Endothelial cell of umbilical vein (primary cell): ENCODE results near the gene IQSEC2. TPM values are rescaled to one million over a fixed set of nuclear protein-coding genes. Genes with fewer than 3 reads are reported as not detected.

ENCODE experiments used
- BruUV-seq: library from RNA; stranded (reverse); fragments of 400-500 nt; replicated peaks from 2 replicates; lab custom pipeline; 2021; lab: Mats Ljungman, UMichigan
- CTCF ChIA-PET: fragments of 300-600, 350-600 bp; sonication (Branson Sonifier 250); formaldehyde crosslinking; loops from one replicate; lab custom pipeline; 2021; ENCODE audit warnings: antibody characterized with exemption, inconsistent platforms; lab: Charles Lee
- POLR2A ChIA-PET: fragments of 300-600, 350-600 bp; sonication (Branson Sonifier 250); formaldehyde crosslinking; loops from one replicate; lab custom pipeline; 2021; ENCODE audit warnings: antibody characterized with exemption, inconsistent platforms; lab: Charles Lee
- DNase-seq: peaks from one replicate; pipeline ENCODE4 v3.0.0-alpha.2; 2011; ENCODE audit warnings: low read depth, low spot score
- FAIRE-seq: peaks from 2 replicates; lab custom pipeline; 2011; peaks lifted over from hg19 to GRCh38; lab: Jason Lieb, UNC
- H2AFZ ChIP-seq: 2 replicates; pipeline ENCODE4 v1.6.0; 2012; ENCODE audit warnings: low read depth, low read length, control low read depth, inconsistent platforms
- H3K27ac ChIP-seq: 2 replicates; pipeline ENCODE4 v1.5.1; 2011; ENCODE audit warnings: low read depth, mild to moderate bottlenecking, control low read depth, low read length, moderate library complexity; ENCODE audit not compliant: insufficient read depth
- H3K27me3 ChIP-seq, 2 experiments: 2 replicates each; pipeline versions ENCODE4 v1.6.0 to v1.6.1; 2011; ENCODE audit warnings: low read length in 2 of 2, mixed read lengths in 1 of 2; ENCODE audit not compliant: control insufficient read depth in 2 of 2, insufficient read depth in 2 of 2
- H3K36me3 ChIP-seq, 2 experiments: 2 replicates in 1 of 2; 3 replicates in 1 of 2; pipeline ENCODE4 v1.5.1; 2011; ENCODE audit warnings: low read length in 2 of 2, mild to moderate bottlenecking in 1 of 2, moderate library complexity in 1 of 2; ENCODE audit not compliant: control insufficient read depth in 2 of 2, insufficient read depth in 2 of 2; ENCODE audit errors: extremely low read depth in 1 of 2
- H3K4me1 ChIP-seq: 3 replicates; pipeline ENCODE4 v1.5.1; 2011; ENCODE audit warnings: mild to moderate bottlenecking, low read length; ENCODE audit not compliant: control insufficient read depth, insufficient read depth; ENCODE audit errors: extremely low read depth
- H3K4me2 ChIP-seq: 2 replicates; pipeline ENCODE4 v1.6.1; 2011; ENCODE audit warnings: low read length, control low read depth, mixed read lengths; ENCODE audit not compliant: insufficient read depth
- H3K4me3 ChIP-seq, 3 experiments: fragments of 200-600 bp in 1 of 3; sonication (generic), shearing (Covaris generic) in 1 of 3; replicated peaks in 1 of 3; 2 replicates each; pipeline ENCODE4 v1.5.1; 2011 to 2016; ENCODE audit warnings: control low read depth in 3 of 3, low read length in 3 of 3, mild to moderate bottlenecking in 2 of 3, inconsistent platforms in 1 of 3, low read depth in 1 of 3, moderate library complexity in 1 of 3; ENCODE audit not compliant: insufficient read depth in 1 of 3
- H3K79me2 ChIP-seq: 2 replicates; pipeline ENCODE4 v1.6.0; 2012; ENCODE audit warnings: low read length, inconsistent platforms; ENCODE audit not compliant: control insufficient read depth, insufficient read depth
- H3K9ac ChIP-seq: replicated peaks from 2 replicates; pipeline ENCODE3; 2011; ENCODE audit warnings: low read length, control low read depth; ENCODE audit not compliant: insufficient read depth; ENCODE audit errors: extremely low read depth
- H3K9me1 ChIP-seq: replicated peaks from 3 replicates; pipeline ENCODE4 v1.6.0; 2011; ENCODE audit warnings: mild to moderate bottlenecking, low read length; ENCODE audit not compliant: control insufficient read depth, insufficient read depth; ENCODE audit errors: extremely low read depth
- H3K9me3 ChIP-seq: replicated peaks from 2 replicates; pipeline ENCODE4 v1.5.1; 2012; ENCODE audit warnings: low read length, inconsistent platforms; ENCODE audit not compliant: control insufficient read depth, insufficient read depth
- H4K20me1 ChIP-seq: replicated peaks from 2 replicates; pipeline ENCODE3; 2011; ENCODE audit warnings: mild to moderate bottlenecking, low read length; ENCODE audit not compliant: control insufficient read depth, insufficient read depth; ENCODE audit errors: extremely low read depth
- CTCF ChIP-seq, 2 donors: IDR thresholded peaks; 1 replicate in 1 of 2; 2 replicates in 1 of 2; pipeline ENCODE4 v1.5.1; 2011; ENCODE audit warnings: low read length in 2 of 2, mild to moderate bottlenecking in 2 of 2, moderate library complexity in 2 of 2, control low read depth in 1 of 2, inconsistent platforms in 1 of 2, low read depth in 1 of 2; ENCODE audit not compliant: insufficient read depth in 1 of 2; ENCODE audit errors: extremely low read depth in 1 of 2
- EZH2 ChIP-seq: IDR thresholded peaks from 2 replicates; pipeline ENCODE4 v1.6.1; 2012; ENCODE audit warnings: borderline replicate concordance, low read depth, mild to moderate bottlenecking, moderate library complexity, low read length, inconsistent platforms; ENCODE audit not compliant: severe bottlenecking
- FOS ChIP-seq: IDR thresholded peaks from 2 replicates; pipeline ENCODE4 v1.6.1; 2011; ENCODE audit warnings: mild to moderate bottlenecking, low read length, moderate library complexity, borderline replicate concordance; ENCODE audit not compliant: insufficient read depth
- GATA2 ChIP-seq: IDR thresholded peaks from 2 replicates; pipeline ENCODE4 v1.7.0; 2011; ENCODE audit warnings: low read depth, mild to moderate bottlenecking, moderate library complexity, mixed read lengths, low read length; ENCODE audit not compliant: insufficient read length, insufficient read depth
- JUN ChIP-seq: IDR thresholded peaks from 2 replicates; pipeline ENCODE4 v1.6.1; 2011; ENCODE audit warnings: borderline replicate concordance, low read depth; ENCODE audit not compliant: insufficient read length, insufficient read depth
- MYC ChIP-seq: IDR thresholded peaks from one replicate; pipeline ENCODE4 v1.6.1; 2011; ENCODE audit warnings: mild to moderate bottlenecking, low read depth, low read length
- POLR2A ChIP-seq: IDR thresholded peaks from 2 replicates; pipeline ENCODE4 v1.6.1; 2012; ENCODE audit warnings: low read depth, mild to moderate bottlenecking, control low read depth, low read length
- POLR2AphosphoS5 ChIP-seq: IDR thresholded peaks from 2 replicates; pipeline ENCODE4 v1.6.1; 2012; ENCODE audit warnings: low read depth, mild to moderate bottlenecking, control low read depth, low read length, moderate library complexity; ENCODE audit not compliant: insufficient read depth
- dilution Hi-C: fragments of 300-500 bp; cut with MboI; formaldehyde crosslinking; loops from one replicate; pipeline ENCODE4 v1.15.0; 2019; ENCODE audit warnings: low sequenced_read_pairs; ENCODE audit not compliant: extremely low pct_ligation_motif_present
- intact Hi-C: fragments of 100-400 bp; cut with micrococcal nuclease; formaldehyde crosslinking; loops from one replicate; pipeline ENCODE4 v1.10.0; 2022
- polyA plus RNA-seq, 4 experiments: library from polyadenylated mRNA; depleted of rRNA in 3 of 4; stranded (reverse) in 3 of 4; unstranded in 1 of 4; fragments of >200 nt; gene quantifications; 2 replicates each; pipeline versions ENCODE4 v1.2.1 to v1.2.3, GENCODE V29; 2011 to 2012; ENCODE audit warnings: missing spikeins in 1 of 4
- total RNA-seq: library from RNA; stranded (reverse); gene quantifications from 2 replicates; pipeline ENCODE4 v1.2.3, GENCODE V29; 2021
- TF ChIP-seq, protein P1 (sequence below): IDR thresholded peaks from 2 replicates; pipeline ENCODE4 v1.6.1; 2011; ENCODE audit not compliant: insufficient read depth, insufficient read length

Gene IQSEC2
- total and polyA plus RNA-seq, 2 donors (not counting 3 experiments of a cell fraction or from before 2014, with no cell fraction given) = 5.4 to 9.9 TPM

- Histone ChIP-seq H3K4me2 (no peak overlapping the region), H3K9me3 (no peaks in the 10 kb centered on the region), H2AFZ (no peak overlapping the region), H3K79me2 (no peaks in the 10 kb centered on the region), H3K4me1 (no peaks in the 10 kb centered on the region), H4K20me1 (no peaks in the 10 kb centered on the region), H3K27ac (no peak overlapping the region), H3K4me3 (no peak overlapping the region), H3K36me3 (peaks cover 0 to 2% of the 10 kb centered on the region in 2 experiments), H3K27me3 (no peaks in the 10 kb centered on the region), H3K9ac (no peak overlapping the region), H3K9me1 (no peaks in the 10 kb centered on the region)
- POLR2A ChIA-PET = no interaction called here
- dilution Hi-C loops (no loop called here), intact Hi-C loops (no loop called here)
- TF ChIP-seq FOS = no peak
- TF ChIP-seq MYC = no peak
- no peak for TF ChIP-seq CTCF (IDR thresholded peaks at IDR 0.05; ENCODE audit: extremely low read depth in 1 of 2, insufficient read depth in 1 of 2, low read depth in 1 of 2, low read length in 2 of 2)
- no peak for TF ChIP-seq GATA2
- TF ChIP-seq POLR2A = no peak
- no peak for TF ChIP-seq EZH2
- no peak for TF ChIP-seq JUN
- TF ChIP-seq POLR2AphosphoS5 = no peak
- TF ChIP-seq, protein P1, sequence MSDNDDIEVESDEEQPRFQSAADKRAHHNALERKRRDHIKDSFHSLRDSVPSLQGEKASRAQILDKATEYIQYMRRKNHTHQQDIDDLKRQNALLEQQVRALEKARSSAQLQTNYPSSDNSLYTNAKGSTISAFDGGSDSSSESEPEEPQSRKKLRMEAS = no peak
- DNase-seq (no peak), FAIRE-seq (no peak)
- BruUV-seq = no TSS peak
- CTCF ChIA-PET = no interaction called here
Measured at GRCh38 chrX:53235566-53235965, 45.8 kb downstream of the IQSEC2 start.
